DND-41 (cell line): ENCODE results near the gene AGPAT4.

Experiments used
- EZH2 ChIP-seq: IDR thresholded peaks from 3 replicates; pipeline ENCODE4 v1.6.1; 2012; ENCODE audit warnings: borderline replicate concordance, low read depth, mild to moderate bottlenecking, moderate library complexity, low read length, inconsistent platforms; ENCODE audit not compliant: severe bottlenecking
- TF ChIP-seq, protein P1 (sequence below): IDR thresholded peaks from 2 replicates; pipeline ENCODE4 v1.5.1; 2012; ENCODE audit warnings: borderline replicate concordance, low read length, moderate library complexity, mild to moderate bottlenecking; ENCODE audit not compliant: poor library complexity, severe bottlenecking; ENCODE audit errors: extremely low read depth

DNA sequence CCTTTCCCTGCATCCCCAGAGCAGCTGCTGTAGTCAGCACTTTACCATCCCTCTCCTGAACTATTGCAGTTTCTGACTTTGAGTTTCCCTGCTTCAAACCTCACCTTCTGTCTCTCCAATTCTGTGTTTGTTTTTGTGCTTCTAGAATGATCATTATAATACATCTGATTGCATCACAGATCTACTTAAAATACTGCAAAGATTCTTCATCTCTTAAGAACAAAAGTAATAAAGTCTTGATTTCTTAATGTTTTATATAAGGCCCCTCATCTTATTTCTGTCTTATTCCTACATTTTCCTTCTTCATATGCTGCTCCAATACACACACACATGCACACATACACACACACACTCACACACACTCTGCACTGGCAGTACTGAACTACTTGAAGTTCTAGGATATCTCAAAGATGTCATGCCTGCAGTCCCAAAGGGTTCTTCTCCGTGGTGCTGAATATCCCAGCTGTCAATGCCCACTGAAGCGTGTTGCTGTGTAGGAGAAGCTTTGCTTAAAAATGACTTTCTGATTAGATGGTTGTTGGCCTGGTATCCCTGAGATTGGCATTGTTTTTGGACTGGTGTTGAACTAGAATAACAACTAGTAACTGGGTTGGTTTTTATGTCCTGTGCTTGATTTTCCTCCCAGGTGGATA lies 185.1 kb downstream of the AGPAT4 start:
- TF ChIP-seq, protein P1, sequence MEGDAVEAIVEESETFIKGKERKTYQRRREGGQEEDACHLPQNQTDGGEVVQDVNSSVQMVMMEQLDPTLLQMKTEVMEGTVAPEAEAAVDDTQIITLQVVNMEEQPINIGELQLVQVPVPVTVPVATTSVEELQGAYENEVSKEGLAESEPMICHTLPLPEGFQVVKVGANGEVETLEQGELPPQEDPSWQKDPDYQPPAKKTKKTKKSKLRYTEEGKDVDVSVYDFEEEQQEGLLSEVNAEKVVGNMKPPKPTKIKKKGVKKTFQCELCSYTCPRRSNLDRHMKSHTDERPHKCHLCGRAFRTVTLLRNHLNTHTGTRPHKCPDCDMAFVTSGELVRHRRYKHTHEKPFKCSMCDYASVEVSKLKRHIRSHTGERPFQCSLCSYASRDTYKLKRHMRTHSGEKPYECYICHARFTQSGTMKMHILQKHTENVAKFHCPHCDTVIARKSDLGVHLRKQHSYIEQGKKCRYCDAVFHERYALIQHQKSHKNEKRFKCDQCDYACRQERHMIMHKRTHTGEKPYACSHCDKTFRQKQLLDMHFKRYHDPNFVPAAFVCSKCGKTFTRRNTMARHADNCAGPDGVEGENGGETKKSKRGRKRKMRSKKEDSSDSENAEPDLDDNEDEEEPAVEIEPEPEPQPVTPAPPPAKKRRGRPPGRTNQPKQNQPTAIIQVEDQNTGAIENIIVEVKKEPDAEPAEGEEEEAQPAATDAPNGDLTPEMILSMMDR, result no peak
- no peak for TF ChIP-seq EZH2
